Effector CD4-positive, alpha-beta T cell (primary cell): ENCODE data around the gene TECTA.

Source experiments
- DNase-seq: peaks from one replicate; pipeline ENCODE4 v3.0.0-alpha.2; 2020
- total RNA-seq: gene quantifications from one replicate; lab custom pipeline; 2026; lab: John Stamatoyannopoulos, UW

Gene TECTA
- 0.56 reads per million for total RNA-seq

GRCh38 chr11:121100943-121101342 lies at the start of gene TECTA:
Gene TECTA, plus strand, starts transcription at chr11:121101243. Its CDS starts 1,423 bp downstream, at chr11:121102666.
- no peak for DNase-seq

- DNase-seq, result no peak
Measured at GRCh38 chr11:121053244-121053643, 47.8 kb upstream of the TECTA start.

DNA sequence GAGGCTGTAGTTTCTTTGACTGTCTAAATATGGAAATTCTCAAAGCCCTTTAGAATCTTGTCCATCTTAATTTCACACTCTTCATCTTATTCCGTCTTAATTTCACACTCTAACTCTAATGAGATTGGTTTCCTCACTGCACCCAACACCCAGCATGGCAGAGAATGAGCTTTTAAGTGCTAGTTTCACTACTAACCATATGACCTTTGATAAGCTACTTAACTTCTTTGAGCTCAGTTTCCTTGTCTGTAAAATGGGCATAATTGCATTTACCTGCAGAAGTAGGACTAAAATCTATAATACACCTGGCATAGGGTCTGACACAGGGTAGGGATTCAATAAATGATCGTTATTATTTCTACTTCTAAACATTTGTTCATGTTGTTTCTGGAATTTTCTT lies 46.8 kb upstream of the TECTA start:
- DNase-seq, result no peak

GRCh38 chr11:121055076-121055475 lies 46.0 kb upstream of the TECTA start:
- no peak for DNase-seq

DNA sequence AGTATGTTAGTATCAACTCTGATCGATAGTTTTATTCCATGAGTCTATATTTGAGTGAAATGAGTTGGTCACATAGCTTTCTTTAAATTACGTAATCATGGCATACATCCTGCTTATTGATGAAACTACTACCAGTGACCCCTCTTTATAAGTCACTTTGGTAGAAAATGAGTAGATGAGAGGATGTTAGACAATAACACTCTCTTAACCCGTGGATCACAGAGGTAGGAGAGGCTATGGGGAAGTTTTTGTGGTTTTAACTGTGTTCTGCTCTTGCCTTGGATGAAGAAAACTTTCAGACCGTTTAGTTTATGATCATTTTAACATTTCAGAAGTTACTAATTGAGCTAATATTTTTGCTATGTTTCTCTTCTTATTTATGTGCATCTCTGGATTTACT lies 43.1 kb upstream of the TECTA start:
- DNase-seq, result no peak

DNA sequence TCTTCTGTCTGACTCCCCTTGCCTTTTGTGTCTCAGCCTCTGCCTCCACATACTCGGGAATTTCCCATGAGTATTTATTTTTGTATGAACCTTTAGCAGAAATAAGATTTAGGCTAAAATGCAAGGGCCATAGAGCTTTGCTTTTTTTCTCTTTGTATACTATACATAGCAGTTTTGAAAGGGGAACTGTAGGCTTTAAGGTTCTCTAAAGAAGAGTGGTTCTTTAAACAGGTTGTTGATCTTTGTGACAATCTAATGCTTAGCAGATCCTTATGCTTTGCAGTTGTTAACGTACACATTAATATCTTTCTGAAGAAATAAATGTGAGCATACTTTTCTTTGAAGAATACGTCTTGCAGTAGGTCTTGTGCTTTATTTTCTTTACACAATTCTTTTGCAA lies 42.1 kb upstream of the TECTA start:
- DNase-seq, result no peak

- no peak for DNase-seq
Measured at GRCh38 chr11:121059605-121060004, 41.4 kb upstream of the TECTA start.

DNA sequence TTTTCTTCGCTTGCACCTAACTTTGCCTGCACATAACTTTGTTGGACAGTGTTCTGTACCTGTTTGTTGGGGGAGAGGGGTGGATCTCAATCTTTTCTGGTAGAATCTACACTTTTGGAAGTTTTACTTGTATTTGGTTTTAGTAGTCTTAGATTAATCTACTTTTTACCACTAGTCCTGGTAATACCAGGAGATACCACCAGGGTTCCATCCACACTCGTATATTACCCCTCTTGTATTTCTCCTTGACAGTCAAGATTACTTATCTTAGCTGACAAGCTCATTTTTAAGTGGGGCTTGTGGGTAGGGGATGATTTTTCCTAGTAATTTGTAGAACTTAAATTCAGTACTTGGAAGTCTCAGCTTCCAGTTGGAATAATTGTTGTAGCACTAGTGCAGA lies 37.3 kb upstream of the TECTA start:
- no peak for DNase-seq

GRCh38 chr11:121066623-121067022 lies 34.4 kb upstream of the TECTA start:
- DNase-seq, result no peak

GRCh38 chr11:121067026-121067425 lies 34.0 kb upstream of the TECTA start:
- DNase-seq, result no peak

GRCh38 chr11:121067453-121067852 lies 33.6 kb upstream of the TECTA start:
- no peak for DNase-seq

- DNase-seq, result no peak
Measured at GRCh38 chr11:121067962-121068647, 32.9 kb upstream of the TECTA start.

DNA sequence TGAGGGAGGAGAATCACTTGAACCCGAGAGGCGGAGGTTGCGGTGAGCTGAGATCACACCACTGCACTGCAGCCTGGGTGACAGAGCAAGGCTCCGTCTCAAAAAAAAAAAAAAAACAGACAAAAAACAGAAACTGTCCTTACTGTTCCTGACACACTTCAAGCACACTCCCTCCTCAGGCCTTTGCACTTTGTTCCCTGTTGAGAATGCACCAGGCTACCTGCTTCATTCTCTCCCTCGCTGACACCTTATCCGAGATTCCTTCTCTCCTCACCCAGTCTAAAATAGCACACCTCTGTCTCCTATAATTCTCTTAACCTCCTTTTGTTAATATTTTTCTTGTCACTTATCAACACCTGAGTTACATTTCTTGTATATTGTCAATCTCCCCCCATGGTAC lies 32.3 kb upstream of the TECTA start:
- no peak for DNase-seq

DNA sequence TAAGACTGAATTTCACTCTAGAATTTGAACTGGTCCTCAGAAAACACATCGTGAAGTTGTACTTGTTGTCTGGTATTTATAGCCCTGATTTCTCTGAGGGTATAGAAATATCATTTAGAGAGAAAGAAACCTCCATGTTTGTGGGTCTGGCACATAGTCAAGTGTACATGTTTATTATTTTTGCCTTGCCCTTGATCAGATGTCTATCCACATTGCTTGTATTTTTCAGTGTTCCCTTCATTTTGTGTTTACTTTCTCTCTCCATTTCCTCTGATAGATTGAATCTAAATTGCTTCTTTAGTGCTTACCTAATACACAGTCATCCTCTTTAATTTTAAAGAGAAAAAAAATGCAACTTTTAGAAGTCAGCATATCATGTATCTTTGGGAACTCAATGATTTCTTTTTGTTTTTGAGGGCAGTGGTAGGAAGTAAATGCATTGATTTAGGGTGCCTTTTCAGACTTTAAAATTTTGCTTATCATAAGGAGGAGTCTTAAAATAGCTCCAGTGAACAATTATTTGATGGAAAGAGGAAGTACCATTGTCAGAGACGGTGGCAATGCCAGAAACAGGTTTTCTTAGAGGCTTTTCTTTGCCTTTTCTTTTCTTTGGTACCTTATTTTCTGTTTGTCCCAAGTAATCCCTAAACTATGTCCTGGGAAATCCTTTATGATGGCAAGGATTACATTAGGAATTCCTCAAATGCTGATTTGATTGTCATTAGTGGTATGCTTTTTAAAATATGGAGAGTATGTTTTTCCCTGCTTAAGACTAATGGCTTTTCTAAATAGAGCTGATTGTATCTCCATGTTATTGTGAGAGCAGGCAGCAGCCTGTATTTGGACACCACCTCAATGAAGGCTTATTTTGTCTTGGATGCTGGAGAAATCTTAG lies 29.8 kb upstream of the TECTA start:
- no peak for DNase-seq

- no peak for DNase-seq
Measured at GRCh38 chr11:121071846-121072450, 29.1 kb upstream of the TECTA start.

GRCh38 chr11:121081321-121081720 lies 19.7 kb upstream of the TECTA start:
- no peak for DNase-seq

DNA sequence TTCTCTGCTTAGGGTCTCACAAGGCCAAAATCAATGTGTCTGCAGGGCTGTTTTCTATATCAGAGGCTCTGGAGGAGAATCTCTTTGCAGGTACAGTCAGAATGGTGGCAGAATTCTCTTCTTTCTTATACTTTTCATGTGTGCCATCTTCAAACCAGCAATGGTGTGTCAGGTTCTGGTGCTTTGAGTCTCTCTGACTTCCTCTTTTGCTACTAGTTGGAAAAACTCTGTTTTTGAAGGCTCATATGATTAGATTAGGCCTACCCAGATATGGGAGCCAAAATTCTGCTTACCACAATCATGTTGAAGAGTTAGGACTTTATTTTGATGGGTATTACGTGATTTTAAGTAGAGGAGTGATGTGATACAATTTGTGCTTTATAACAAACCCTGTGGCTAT lies 18.8 kb upstream of the TECTA start:
- DNase-seq, result no peak

DNA sequence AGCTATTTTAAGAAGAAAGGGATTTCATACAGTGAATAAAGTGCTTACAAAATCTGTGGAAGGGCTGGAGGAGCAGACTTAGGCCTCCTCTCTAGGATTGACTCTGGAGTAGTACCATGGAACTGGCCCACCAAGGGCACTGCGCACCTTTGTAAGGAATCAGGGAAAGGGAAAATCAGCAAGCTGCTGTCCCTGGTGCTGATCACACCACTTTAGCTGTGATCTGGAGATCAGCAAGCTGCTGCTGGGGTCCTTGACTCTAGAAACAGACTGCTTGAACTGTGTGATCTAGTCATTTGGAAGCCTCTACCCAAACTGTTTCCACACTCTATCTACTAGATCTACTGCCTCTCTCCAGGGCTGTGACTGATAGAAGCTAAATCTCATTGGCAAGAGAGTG lies 18.4 kb upstream of the TECTA start:
- DNase-seq, result no peak

GRCh38 chr11:121086866-121087265 lies 14.2 kb upstream of the TECTA start:
- DNase-seq, result no peak

DNA sequence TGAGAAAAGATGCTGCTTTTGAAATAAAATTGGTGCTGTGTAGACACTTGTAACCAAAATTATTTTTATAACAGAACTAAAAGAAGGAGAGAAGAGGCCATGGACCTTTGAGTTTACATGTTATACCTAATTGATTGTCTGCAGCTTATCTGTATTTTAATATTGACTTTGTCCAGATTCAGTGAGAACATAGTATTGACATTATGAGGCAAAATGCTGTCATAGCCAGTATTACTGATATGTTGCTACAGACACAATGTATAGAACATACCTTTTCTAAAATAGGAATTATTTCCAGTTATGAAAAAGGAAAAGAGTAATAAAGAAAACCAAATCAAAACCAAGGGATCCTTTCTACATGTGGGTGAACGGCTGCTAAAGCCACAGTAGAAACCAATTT lies 11.5 kb upstream of the TECTA start:
- DNase-seq, result no peak

DNA sequence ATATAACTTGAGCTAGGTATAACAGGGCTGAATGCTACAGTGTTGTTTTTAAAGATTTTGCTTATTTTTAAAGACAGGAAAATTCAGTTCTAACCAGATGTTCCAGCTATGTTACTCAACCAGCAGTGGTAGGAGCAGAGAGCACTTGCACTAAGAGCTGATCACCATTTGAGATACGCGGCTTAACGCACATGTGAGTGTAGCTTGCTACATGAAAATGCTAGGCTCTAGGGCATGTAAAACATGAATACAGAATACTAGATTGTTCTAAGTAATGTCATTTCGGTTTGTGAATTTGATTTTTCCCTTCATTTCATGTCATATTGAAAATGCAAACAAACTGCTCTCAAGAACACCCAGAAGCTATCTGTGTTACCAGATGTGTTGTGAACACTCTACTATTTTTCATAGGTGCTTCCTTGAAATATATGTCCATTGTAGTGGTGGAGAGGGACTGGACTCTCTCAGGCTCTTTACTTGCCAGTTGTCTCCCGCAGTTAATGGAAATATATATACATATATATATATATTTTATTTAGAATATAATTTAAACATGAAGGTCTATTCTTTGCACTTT lies 10.8 kb upstream of the TECTA start:
- DNase-seq, result no peak

DNA sequence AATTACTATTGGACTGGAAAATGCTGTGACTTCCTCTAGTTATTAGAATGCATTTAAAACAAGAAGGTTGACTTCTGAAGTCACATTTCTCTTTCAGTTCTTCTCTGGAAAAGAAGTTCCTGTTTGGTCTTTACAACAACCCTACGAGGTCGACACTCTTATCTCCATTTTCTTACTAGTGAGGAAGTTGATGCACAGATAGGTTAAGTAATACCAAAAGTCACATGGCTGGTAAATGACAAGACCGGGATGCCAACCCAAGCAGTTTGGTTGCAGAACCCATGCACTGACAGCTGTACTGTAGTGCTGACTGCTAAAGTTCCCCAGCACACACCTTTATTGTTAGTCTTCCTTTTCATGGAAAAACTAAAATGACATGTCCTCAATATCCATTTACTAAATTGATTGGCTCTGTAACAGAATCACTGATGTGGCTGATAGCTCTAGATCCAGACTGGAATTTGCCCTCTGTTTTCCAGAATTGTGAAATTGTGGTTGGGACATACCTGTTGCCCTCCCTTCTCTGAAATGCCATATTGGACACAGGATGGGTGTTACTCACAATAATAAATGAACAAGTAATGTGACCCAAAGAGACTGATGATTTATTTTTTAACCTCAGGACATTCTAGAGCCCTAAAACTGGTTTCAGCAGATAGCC lies 9.4 kb upstream of the TECTA start:
- DNase-seq, result no peak

- DNase-seq, result no peak
Measured at GRCh38 chr11:121095561-121095960, 5.5 kb upstream of the TECTA start.
